HCT116 (cell line): ENCODE results near the gene ITPKB. TPM values are rescaled to one million over a fixed set of nuclear protein-coding genes. Genes with fewer than 3 reads are reported as not detected.

Source experiments
- ATAC-seq: fragments of 200-7000 bp; cut with Tn5 transposase; 2 replicates; pipeline ENCODE4 v1.9.1; 2020; ENCODE audit warnings: mild to moderate bottlenecking, moderate library complexity
- BruUV-seq: library from RNA; stranded (reverse); fragments of 400-500 nt; replicated peaks from 2 replicates; lab custom pipeline; 2021; lab: Mats Ljungman, UMichigan
- CTCF ChIA-PET: fragments of 300-600 bp; sonication (Branson Sonifier 250); formaldehyde crosslinking; loops from one replicate; lab custom pipeline; 2021; ENCODE audit warnings: antibody characterized with exemption; lab: Charles Lee
- POLR2A ChIA-PET: fragments of 300-600, 350-600 bp; sonication (Branson Sonifier 250); formaldehyde crosslinking; loops from one replicate; lab custom pipeline; 2021; ENCODE audit warnings: antibody characterized with exemption; lab: Charles Lee
- RAD21 ChIA-PET, 2 experiments: fragments of 300-600 bp; sonication (Branson Sonifier 250); formaldehyde crosslinking; loops; one replicate each; lab custom pipeline; 2023; ENCODE audit warnings: low total read pairs in 2 of 2; ENCODE audit not compliant: uncharacterized antibody in 2 of 2, unreplicated experiment in 2 of 2, low non-redundant PET in 1 of 2; lab: Charles Lee
- DNase-seq: peaks from one replicate; pipeline ENCODE4 v3.0.0-alpha.2; 2010; ENCODE audit warnings: low read depth, low spot score
- H2AFZ ChIP-seq: fragments of 200-600 bp; shearing (Covaris generic), sonication (generic); 2 replicates; pipeline ENCODE4 v1.6.1; 2017; ENCODE audit warnings: low read depth, mixed run types, mixed read lengths, antibody characterized with exemption, low read length; ENCODE audit not compliant: poor library complexity, severe bottlenecking
- H3K27ac ChIP-seq: 2 replicates; pipeline ENCODE4 v1.5.1; 2012; ENCODE audit warnings: low read depth, low read length
- H3K27me3 ChIP-seq: fragments of 200-600 bp; sonication (generic); 2 replicates; pipeline ENCODE4 v1.6.1; 2016; ENCODE audit warnings: mixed run types, low read length, mixed read lengths; ENCODE audit not compliant: insufficient read depth
- H3K36me3 ChIP-seq, 2 experiments: fragments of 200-500 bp in 1 of 2; fragments of 200-600 bp in 1 of 2; sonication (Bioruptor generic) in 1 of 2; sonication (generic) in 1 of 2; 2 replicates each; pipeline versions ENCODE4 v1.5.1 to v1.6.1; 2014 to 2016; ENCODE audit warnings: low read length in 2 of 2, inconsistent platforms in 1 of 2, mixed read lengths in 1 of 2, mixed run types in 1 of 2; ENCODE audit not compliant: insufficient read depth in 2 of 2, control insufficient read depth in 1 of 2
- H3K4me1 ChIP-seq, 2 experiments: fragments of 200-600 bp in 1 of 2; sonication (generic) in 1 of 2; 2 replicates each; pipeline versions ENCODE4 v1.5.1 to v1.6.1; 2012 to 2017; ENCODE audit warnings: low read length in 2 of 2, inconsistent platforms in 1 of 2, mild to moderate bottlenecking in 1 of 2, mixed read lengths in 1 of 2, mixed run types in 1 of 2, moderate library complexity in 1 of 2; ENCODE audit not compliant: insufficient read depth in 2 of 2, control insufficient read depth in 1 of 2
- H3K4me2 ChIP-seq: fragments of 200-600 bp; sonication (generic); 2 replicates; pipeline ENCODE4 v1.6.1; 2017; ENCODE audit warnings: mixed run types, low read length, mixed read lengths
- H3K4me3 ChIP-seq, 2 experiments: fragments of 200-600 bp in 1 of 2; sonication (generic) in 1 of 2; replicated peaks in 1 of 2; 2 replicates each; pipeline ENCODE4 v1.5.1; 2011 to 2016; ENCODE audit warnings: low read length in 2 of 2, control low read depth in 1 of 2, low read depth in 1 of 2, mild to moderate bottlenecking in 1 of 2, mixed read lengths in 1 of 2, mixed run types in 1 of 2
- H3K79me2 ChIP-seq: fragments of 200-600 bp; sonication (generic); 2 replicates; pipeline ENCODE4 v1.6.1; 2017; ENCODE audit warnings: mild to moderate bottlenecking, mixed run types, low read length, moderate library complexity, mixed read lengths; ENCODE audit not compliant: insufficient read depth
- H3K9ac ChIP-seq: fragments of 200-600 bp; sonication (generic); 2 replicates; pipeline ENCODE4 v1.6.1; 2016; ENCODE audit warnings: low read length, mixed read lengths
- H3K9me2 ChIP-seq: fragments of 200-600 bp; sonication (generic), shearing (Covaris generic); 2 replicates; pipeline ENCODE4 v1.6.1; 2017; ENCODE audit warnings: mixed run types, mild to moderate bottlenecking, moderate library complexity; ENCODE audit not compliant: insufficient read depth
- H3K9me3 ChIP-seq, 2 experiments: fragments of 200-500 bp in 1 of 2; fragments of 200-600 bp in 1 of 2; sonication (Bioruptor generic) in 1 of 2; sonication (generic) in 1 of 2; 2 replicates each; pipeline ENCODE4 v1.6.1; 2014 to 2017; ENCODE audit warnings: low read length in 2 of 2, mixed read lengths in 2 of 2, inconsistent platforms in 1 of 2, low read depth in 1 of 2, mild to moderate bottlenecking in 1 of 2, mixed run types in 1 of 2, moderate library complexity in 1 of 2; ENCODE audit not compliant: control insufficient read depth in 1 of 2, insufficient read depth in 1 of 2
- H4K20me1 ChIP-seq: fragments of 200-600 bp; sonication (generic), shearing (Covaris generic); 2 replicates; pipeline ENCODE4 v1.6.1; 2017; ENCODE audit warnings: mixed run types, mild to moderate bottlenecking, moderate library complexity; ENCODE audit not compliant: insufficient read depth
- EZH2phosphoT487 ChIP-seq: fragments of 200-600 bp; IDR thresholded peaks from 2 replicates; pipeline ENCODE4 v1.6.1; 2018; ENCODE audit warnings: antibody characterized with exemption, borderline replicate concordance
- RAD21 ChIP-seq: IDR thresholded peaks from 2 replicates; pipeline ENCODE4 v1.6.1; 2012; ENCODE audit warnings: low read depth, mild to moderate bottlenecking
- ZBTB33 ChIP-seq: IDR thresholded peaks from 2 replicates; pipeline ENCODE4 v1.6.1; 2011; ENCODE audit warnings: mild to moderate bottlenecking, low read length, moderate library complexity; ENCODE audit not compliant: insufficient replicate concordance; ENCODE audit errors: extremely low read depth
- intact Hi-C: fragments of 100-400 bp; cut with micrococcal nuclease; formaldehyde crosslinking; loops from 2 replicates; pipeline ENCODE4 v1.10.0; 2022
- total RNA-seq: library from RNA; stranded (reverse); gene quantifications from one replicate; pipeline ENCODE4 v1.2.1, GENCODE V29; 2021; ENCODE audit not compliant: unreplicated experiment
- TF ChIP-seq, protein P1 (sequence below): IDR thresholded peaks from 2 replicates; pipeline ENCODE4 v1.6.1; 2012; ENCODE audit warnings: low read depth

ITPKB gene
- total RNA-seq, 1 experiment from 2014 or later: 4.4 TPM

GRCh38 chr1:226666164-226666506, 72.9 kb downstream of the ITPKB start:
- DNase-seq (no peak), ATAC-seq (no peak)
- H3K9me2 ChIP-seq: no peaks in the 10 kb centered on the region
- peaks cover 16 to 20% of the 10 kb centered on the region in 2 experiments for H3K4me1 ChIP-seq
- no peaks in the 10 kb centered on the region for H4K20me1 ChIP-seq
- H3K9ac ChIP-seq: no peak overlapping the region
- H3K4me2 ChIP-seq: no peak overlapping the region
- intact Hi-C loops: no loop called here
- no peak overlapping the region for H2AFZ ChIP-seq
- no peaks in the 10 kb centered on the region for H3K79me2 ChIP-seq
- H3K27me3 ChIP-seq: no peaks in the 10 kb centered on the region
- no peaks in the 10 kb centered on the region for H3K9me3 ChIP-seq
- ChIA-PET CTCF (no interaction called here), POLR2A (no interaction called here), RAD21 (no interaction called here)
- no peak overlapping the region for H3K4me3 ChIP-seq
- H3K36me3 ChIP-seq: no peaks in the 10 kb centered on the region
- H3K27ac ChIP-seq: no peak overlapping the region
- BruUV-seq: no TSS peak
- no peak for TF ChIP-seq ZBTB33
- no peak for TF ChIP-seq EZH2phosphoT487
- TF ChIP-seq, protein P1, sequence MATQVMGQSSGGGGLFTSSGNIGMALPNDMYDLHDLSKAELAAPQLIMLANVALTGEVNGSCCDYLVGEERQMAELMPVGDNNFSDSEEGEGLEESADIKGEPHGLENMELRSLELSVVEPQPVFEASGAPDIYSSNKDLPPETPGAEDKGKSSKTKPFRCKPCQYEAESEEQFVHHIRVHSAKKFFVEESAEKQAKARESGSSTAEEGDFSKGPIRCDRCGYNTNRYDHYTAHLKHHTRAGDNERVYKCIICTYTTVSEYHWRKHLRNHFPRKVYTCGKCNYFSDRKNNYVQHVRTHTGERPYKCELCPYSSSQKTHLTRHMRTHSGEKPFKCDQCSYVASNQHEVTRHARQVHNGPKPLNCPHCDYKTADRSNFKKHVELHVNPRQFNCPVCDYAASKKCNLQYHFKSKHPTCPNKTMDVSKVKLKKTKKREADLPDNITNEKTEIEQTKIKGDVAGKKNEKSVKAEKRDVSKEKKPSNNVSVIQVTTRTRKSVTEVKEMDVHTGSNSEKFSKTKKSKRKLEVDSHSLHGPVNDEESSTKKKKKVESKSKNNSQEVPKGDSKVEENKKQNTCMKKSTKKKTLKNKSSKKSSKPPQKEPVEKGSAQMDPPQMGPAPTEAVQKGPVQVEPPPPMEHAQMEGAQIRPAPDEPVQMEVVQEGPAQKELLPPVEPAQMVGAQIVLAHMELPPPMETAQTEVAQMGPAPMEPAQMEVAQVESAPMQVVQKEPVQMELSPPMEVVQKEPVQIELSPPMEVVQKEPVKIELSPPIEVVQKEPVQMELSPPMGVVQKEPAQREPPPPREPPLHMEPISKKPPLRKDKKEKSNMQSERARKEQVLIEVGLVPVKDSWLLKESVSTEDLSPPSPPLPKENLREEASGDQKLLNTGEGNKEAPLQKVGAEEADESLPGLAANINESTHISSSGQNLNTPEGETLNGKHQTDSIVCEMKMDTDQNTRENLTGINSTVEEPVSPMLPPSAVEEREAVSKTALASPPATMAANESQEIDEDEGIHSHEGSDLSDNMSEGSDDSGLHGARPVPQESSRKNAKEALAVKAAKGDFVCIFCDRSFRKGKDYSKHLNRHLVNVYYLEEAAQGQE: no peak
- no peak for TF ChIP-seq RAD21
